Neural cell (in vitro differentiated cells): ENCODE measurements around the gene ALLC. TPM values are rescaled to one million over a fixed set of nuclear protein-coding genes. Genes with fewer than 3 reads are reported as not detected.

Source experiments
- H2AFZ ChIP-seq: fragments of 200-600, 300-800 bp; sonication (generic), shearing (Covaris generic); 2 replicates; pipeline ENCODE4 v1.6.0; 2014; ENCODE audit warnings: low read depth, mild to moderate bottlenecking, antibody characterized with exemption, low read length, moderate library complexity
- H3F3A ChIP-seq: fragments of 200-600 bp; shearing (Covaris generic); 2 replicates; pipeline ENCODE4 v1.6.1; 2016; ENCODE audit warnings: mild to moderate bottlenecking, moderate library complexity, mixed read lengths, antibody characterized with exemption, low read length; ENCODE audit not compliant: insufficient read depth, poor library complexity, severe bottlenecking
- H3K27ac ChIP-seq: fragments of 200-600, 300-800 bp; sonication (generic), shearing (Covaris generic); 2 replicates; pipeline ENCODE4 v1.5.1; 2014; ENCODE audit warnings: mild to moderate bottlenecking, low read length, moderate library complexity
- H3K27me3 ChIP-seq: fragments of 300-800, 200-600 bp; sonication (generic), shearing (Covaris generic); 2 replicates; pipeline ENCODE4 v1.6.0; 2014; ENCODE audit warnings: mild to moderate bottlenecking, low read depth, low read length, moderate library complexity; ENCODE audit not compliant: insufficient read depth
- H3K36me3 ChIP-seq: fragments of 300-800, 200-600 bp; sonication (generic), shearing (Covaris generic); 2 replicates; pipeline ENCODE4 v1.5.1; 2014; ENCODE audit warnings: mild to moderate bottlenecking, antibody characterized with exemption, low read length, moderate library complexity; ENCODE audit not compliant: insufficient read depth
- H3K4me2 ChIP-seq: fragments of 300-800, 200-600 bp; sonication (generic), shearing (Covaris generic); 2 replicates; pipeline ENCODE4 v1.6.0; 2014; ENCODE audit warnings: mild to moderate bottlenecking, low read length
- H3K4me3 ChIP-seq: fragments of 300-800, 200-600 bp; sonication (generic), shearing (Covaris generic); 2 replicates; pipeline ENCODE4 v1.5.1; 2014; ENCODE audit warnings: mild to moderate bottlenecking, low read length, moderate library complexity
- H3K79me2 ChIP-seq: fragments of 200-600 bp; shearing (Covaris generic); replicated peaks from 2 replicates; pipeline ENCODE4 v1.6.0; 2014; ENCODE audit warnings: mild to moderate bottlenecking, low read length, moderate library complexity; ENCODE audit not compliant: insufficient read depth
- H3K9ac ChIP-seq: fragments of 300-800, 200-600 bp; sonication (generic), shearing (Covaris generic); 2 replicates; pipeline ENCODE4 v1.6.1; 2016; ENCODE audit warnings: mild to moderate bottlenecking, low read length, mixed read lengths
- H3K9me2 ChIP-seq: fragments of 200-600 bp; shearing (Covaris generic); 2 replicates; pipeline ENCODE4 v1.6.1; 2016; ENCODE audit warnings: mild to moderate bottlenecking, low read length, mixed read lengths; ENCODE audit not compliant: insufficient read depth
- H3K9me3 ChIP-seq: fragments of 200-600, 300-800 bp; sonication (generic), shearing (Covaris generic); 2 replicates; pipeline ENCODE4 v1.6.1; 2016; ENCODE audit warnings: mild to moderate bottlenecking, mixed run types, low read length, moderate library complexity, mixed read lengths
- H4K20me1 ChIP-seq: fragments of 200-600 bp; shearing (Covaris generic); 2 replicates; pipeline ENCODE4 v1.6.1; 2016; ENCODE audit warnings: mild to moderate bottlenecking, mixed run types; ENCODE audit not compliant: insufficient read depth
- CTCF ChIP-seq: fragments of 450-650 bp; IDR thresholded peaks from 2 replicates; pipeline ENCODE4 v1.5.1; 2014; ENCODE audit warnings: antibody characterized with exemption, mild to moderate bottlenecking, moderate library complexity; ENCODE audit not compliant: poor library complexity, severe bottlenecking
- EP300 ChIP-seq: fragments of 450-650 bp; conservative IDR thresholded peaks from 2 replicates; pipeline ENCODE4 v1.6.1; 2014; ENCODE audit warnings: antibody characterized with exemption, mild to moderate bottlenecking, moderate library complexity; ENCODE audit not compliant: poor library complexity, severe bottlenecking
- EZH2 ChIP-seq: fragments of 200-600, 300-800 bp; shearing (Covaris generic), sonication (generic); IDR thresholded peaks from 2 replicates; pipeline ENCODE4 v1.6.1; 2014; ENCODE audit warnings: antibody characterized with exemption, low read length, borderline replicate concordance, mild to moderate bottlenecking; ENCODE audit not compliant: insufficient read depth, poor library complexity, severe bottlenecking
- MXI1 ChIP-seq: fragments of 450-650 bp; conservative IDR thresholded peaks from 2 replicates; pipeline ENCODE4 v1.6.1; 2014; ENCODE audit warnings: antibody characterized with exemption, mild to moderate bottlenecking; ENCODE audit not compliant: poor library complexity, severe bottlenecking
- POLR2AphosphoS5 ChIP-seq: IDR thresholded peaks from 2 replicates; pipeline ENCODE4 v1.6.1; 2012
- RAD21 ChIP-seq: fragments of 450-650 bp; conservative IDR thresholded peaks from 2 replicates; pipeline ENCODE4 v1.6.1; 2014; ENCODE audit warnings: antibody characterized with exemption, mild to moderate bottlenecking, moderate library complexity
- REST ChIP-seq: IDR thresholded peaks from 2 replicates; pipeline ENCODE4 v1.6.1; 2012; ENCODE audit warnings: borderline replicate concordance
- SMC3 ChIP-seq: fragments of 450-650 bp; conservative IDR thresholded peaks from 2 replicates; pipeline ENCODE4 v1.6.1; 2014; ENCODE audit warnings: antibody characterized with exemption, mild to moderate bottlenecking, moderate library complexity; ENCODE audit not compliant: poor library complexity
- TAF1 ChIP-seq: IDR thresholded peaks from 2 replicates; pipeline ENCODE4 v1.6.1; 2012; ENCODE audit warnings: low read depth
- polyA plus RNA-seq: library from polyadenylated mRNA; depleted of rRNA; stranded (reverse); fragments of >200 nt; gene quantifications from 2 replicates; pipeline ENCODE4 v1.2.3, GENCODE V29; 2014

Gene ALLC
- polyA plus RNA-seq, 1 donor from 2014 or later: 0.33 TPM

- Histone ChIP-seq H3K4me2 (no peak overlapping the region), H3K9ac (no peak overlapping the region), H3K9me2 (no peaks in the 10 kb centered on the region), H4K20me1 (no peaks in the 10 kb centered on the region), H3K27me3 (no peaks in the 10 kb centered on the region), H3F3A (no peaks in the 10 kb centered on the region), H2AFZ (no peak overlapping the region), H3K4me3 (no peak overlapping the region), H3K9me3 (no peaks in the 10 kb centered on the region), H3K79me2 (no peaks in the 10 kb centered on the region), H3K27ac (no peak overlapping the region), H3K36me3 (no peaks in the 10 kb centered on the region)
- no peak for TF ChIP-seq CTCF
- TF ChIP-seq MXI1: no peak
- no peak for TF ChIP-seq EP300
- TF ChIP-seq POLR2AphosphoS5: no peak
- TF ChIP-seq REST: no peak
- TF ChIP-seq SMC3: no peak
- no peak for TF ChIP-seq RAD21
- TF ChIP-seq TAF1: no peak
Observed at GRCh38 chr2:3749201-3749600, 91.2 kb downstream of the ALLC start.

GRCh38 chr2:3751251-3751650, 93.3 kb downstream of the ALLC start:
- Histone ChIP-seq H3K9me2 (no peaks in the 10 kb centered on the region), H3K9ac (no peak overlapping the region), H3K36me3 (no peaks in the 10 kb centered on the region), H3K4me2 (no peak overlapping the region), H3K27me3 (no peaks in the 10 kb centered on the region), H3K79me2 (no peaks in the 10 kb centered on the region), H3F3A (no peaks in the 10 kb centered on the region), H3K27ac (no peak overlapping the region), H3K9me3 (no peaks in the 10 kb centered on the region), H4K20me1 (no peaks in the 10 kb centered on the region), H3K4me3 (no peak overlapping the region), H2AFZ (no peak overlapping the region)
- TF ChIP-seq CTCF: no peak
- no peak for TF ChIP-seq REST
- TF ChIP-seq SMC3: no peak
- no peak for TF ChIP-seq MXI1
- TF ChIP-seq RAD21: no peak
- TF ChIP-seq POLR2AphosphoS5: no peak
- TF ChIP-seq EZH2: no peak
- TF ChIP-seq TAF1: no peak
- TF ChIP-seq EP300: no peak
